HepG2 (cell line): ENCODE measurements around the gene ELOVL2. TPM values are rescaled to one million over a fixed set of nuclear protein-coding genes. Genes with fewer than 3 reads are reported as not detected.

ENCODE experiments used
- ATAC-seq: fragments of 200-7000 bp; cut with Tn5 transposase; 3 replicates; pipeline ENCODE4 v1.9.1; 2020; ENCODE audit warnings: mild to moderate bottlenecking, moderate library complexity
- BruUV-seq: library from RNA; stranded (reverse); fragments of 400-500 nt; replicated peaks from 2 replicates; lab custom pipeline; 2021; lab: Mats Ljungman, UMichigan
- CTCF ChIA-PET: fragments of 300-600 bp; formaldehyde crosslinking; extraction: SDS; loops from one replicate; lab custom pipeline; 2021; ENCODE audit warnings: low total read pairs, inconsistent platforms, low intra/inter-chr PET ratio; lab: Yijun Ruan, JAX
- POLR2A ChIA-PET: fragments of 350-600 bp; sonication (Branson Sonifier 250); formaldehyde crosslinking; loops from one replicate; lab custom pipeline; 2020; ENCODE audit warnings: antibody characterized with exemption, inconsistent platforms; lab: Yijun Ruan, JAX
- DNase-seq: peaks from one replicate; pipeline ENCODE4 v3.0.0-alpha.2; 2015; ENCODE audit warnings: low spot score
- FAIRE-seq: peaks from 3 replicates; lab custom pipeline; 2011; peaks lifted over from hg19 to GRCh38; lab: Jason Lieb, UNC
- H2AFZ ChIP-seq: one replicate; pipeline ENCODE4 v1.6.1; 2011; ENCODE audit warnings: low read length, inconsistent platforms
- H3K27ac ChIP-seq: fragments of 300-600 bp; 3 replicates; pipeline ENCODE4 v1.8.0; 2011; ENCODE audit warnings: mixed run types, mild to moderate bottlenecking, mixed read lengths, low read length, inconsistent platforms; ENCODE audit not compliant: insufficient read depth; ENCODE audit errors: extremely low read length
- H3K27me3 ChIP-seq, 2 experiments: fragments of 200-600 bp in 1 of 2; 2 replicates in 1 of 2; 3 replicates in 1 of 2; pipeline versions ENCODE4 v1.6.0 to v1.8.0; 2011; ENCODE audit warnings: low read length in 2 of 2, mild to moderate bottlenecking in 2 of 2, moderate library complexity in 2 of 2, inconsistent platforms in 1 of 2; ENCODE audit not compliant: insufficient read depth in 2 of 2, control insufficient read depth in 1 of 2
- H3K36me3 ChIP-seq, 2 experiments: fragments of 200-600 bp in 1 of 2; replicated peaks in 1 of 2; 2 replicates in 1 of 2; 3 replicates in 1 of 2; pipeline versions ENCODE4 v1.5.1 to v1.8.0; 2011; ENCODE audit warnings: low read length in 2 of 2, inconsistent platforms in 1 of 2; ENCODE audit not compliant: insufficient read depth in 2 of 2, control insufficient read depth in 1 of 2
- H3K4me1 ChIP-seq: 2 replicates; pipeline ENCODE4 v1.5.1; 2012; ENCODE audit warnings: low read length, inconsistent platforms; ENCODE audit not compliant: insufficient read depth
- H3K4me2 ChIP-seq: 2 replicates; pipeline ENCODE4 v1.6.0; 2011; ENCODE audit warnings: low read depth, low read length, inconsistent platforms
- H3K4me3 ChIP-seq, 3 experiments: fragments of 200-600 bp in 1 of 3; sonication (generic), shearing (Covaris generic) in 1 of 3; replicated peaks in 1 of 3; 2 replicates each; pipeline ENCODE4 v1.5.1; 2011 to 2016; ENCODE audit warnings: low read length in 3 of 3, inconsistent platforms in 2 of 3, low read depth in 2 of 3, mild to moderate bottlenecking in 2 of 3, control low read depth in 1 of 3, mixed read lengths in 1 of 3; ENCODE audit not compliant: insufficient read depth in 1 of 3
- H3K79me2 ChIP-seq: one replicate; pipeline ENCODE4 v1.6.1; 2011; ENCODE audit warnings: low read length, inconsistent platforms; ENCODE audit not compliant: insufficient read depth
- H3K9ac ChIP-seq: 2 replicates; pipeline ENCODE4 v1.6.0; 2011; ENCODE audit warnings: mild to moderate bottlenecking, low read depth, low read length, inconsistent platforms; ENCODE audit not compliant: insufficient read depth
- H3K9me3 ChIP-seq: 2 replicates; pipeline ENCODE4 v1.5.1; 2012; ENCODE audit warnings: mild to moderate bottlenecking, low read length
- H4K20me1 ChIP-seq: 2 replicates; pipeline ENCODE4 v1.6.0; 2011; ENCODE audit warnings: inconsistent platforms, mild to moderate bottlenecking, low read length, moderate library complexity; ENCODE audit not compliant: insufficient read depth
- BCL6 ChIP-seq: IDR thresholded peaks from 2 replicates; pipeline ENCODE4 v1.6.1; 2016; ENCODE audit warnings: missing genetic modification reagents, missing compliant biosample characterization
- CEBPG ChIP-seq: IDR thresholded peaks from 2 replicates; pipeline ENCODE4 v1.6.1; 2016
- CHCHD3 ChIP-seq: sonication (generic); formaldehyde crosslinking; IDR thresholded peaks from 2 replicates; pipeline ENCODE4 v1.8.0; 2022; ENCODE audit warnings: mild to moderate bottlenecking, missing genetic modification reagents, moderate library complexity
- FOXA1 ChIP-seq, 2 experiments: fragments of 450-650 bp in 1 of 2; sonication (generic) in 1 of 2; formaldehyde crosslinking in 1 of 2; IDR thresholded peaks; 2 replicates each; pipeline versions ENCODE4 v1.4.0 to v1.6.1; 2016 to 2020; ENCODE audit warnings: missing genetic modification reagents in 1 of 2
- FOXA3 ChIP-seq: IDR thresholded peaks from 2 replicates; pipeline ENCODE4 v1.6.1; 2016; ENCODE audit warnings: missing genetic modification reagents, missing compliant biosample characterization
- FOXP4 ChIP-seq: sonication (generic); formaldehyde crosslinking; IDR thresholded peaks from 2 replicates; pipeline ENCODE4 v1.4.0; 2020; ENCODE audit warnings: missing genetic modification reagents
- GATAD2A ChIP-seq: IDR thresholded peaks from 2 replicates; pipeline ENCODE4 v1.6.1; 2016
- HHEX ChIP-seq: IDR thresholded peaks from 2 replicates; pipeline ENCODE4 v1.6.1; 2016; ENCODE audit warnings: control low read depth
- HMG20A ChIP-seq: IDR thresholded peaks from 2 replicates; pipeline ENCODE4 v1.6.1; 2016; ENCODE audit warnings: borderline replicate concordance
- IRF2 ChIP-seq: IDR thresholded peaks from 2 replicates; pipeline ENCODE4 v1.6.1; 2018; ENCODE audit warnings: missing genetic modification reagents, missing compliant biosample characterization
- KLF16 ChIP-seq, 2 experiments: sonication (generic) in 1 of 2; formaldehyde crosslinking in 1 of 2; IDR thresholded peaks; 2 replicates each; pipeline versions ENCODE4 v1.6.1 to v1.8.0; 2016 to 2023; ENCODE audit warnings: missing genetic modification reagents in 2 of 2, missing compliant biosample characterization in 1 of 2
- NR2F2 ChIP-seq: IDR thresholded peaks from 2 replicates; pipeline ENCODE4 v1.6.1; 2012; ENCODE audit warnings: low read depth, inconsistent platforms, borderline replicate concordance
- NR3C1 ChIP-seq: sonication (generic); formaldehyde crosslinking; IDR thresholded peaks from 2 replicates; pipeline ENCODE4 v1.4.0; 2020; ENCODE audit warnings: missing genetic modification reagents
- PRDM15 ChIP-seq: sonication (generic); formaldehyde crosslinking; IDR thresholded peaks from 2 replicates; pipeline ENCODE4 v1.4.0; 2020; ENCODE audit warnings: missing genetic modification reagents
- SETDB1 ChIP-seq: sonication (generic); formaldehyde crosslinking; IDR thresholded peaks from 2 replicates; pipeline ENCODE4 v1.5.1; 2020; ENCODE audit warnings: missing genetic modification reagents, mild to moderate bottlenecking, borderline replicate concordance
- SOX6 ChIP-seq, 2 experiments: fragments of 450-650 bp in 1 of 2; sonication (generic) in 1 of 2; formaldehyde crosslinking in 1 of 2; IDR thresholded peaks; 2 replicates each; pipeline versions ENCODE4 v1.4.0 to v1.6.1; 2017 to 2020; ENCODE audit warnings: antibody characterized with exemption in 1 of 2, mild to moderate bottlenecking in 1 of 2, missing genetic modification reagents in 1 of 2
- TCF7 ChIP-seq: sonication (generic); IDR thresholded peaks from 2 replicates; pipeline ENCODE4 v1.6.1; 2016; ENCODE audit warnings: antibody characterized with exemption, low read depth
- TEAD3 ChIP-seq: optimal IDR thresholded peaks from 2 replicates; pipeline ENCODE3; 2016; ENCODE audit warnings: borderline replicate concordance
- ZFP82 ChIP-seq: sonication (generic); formaldehyde crosslinking; IDR thresholded peaks from 2 replicates; pipeline ENCODE4 v1.5.1; 2020; ENCODE audit warnings: mild to moderate bottlenecking, missing genetic modification reagents, borderline replicate concordance
- ZNF331 ChIP-seq: sonication (generic); formaldehyde crosslinking; IDR thresholded peaks from 2 replicates; pipeline ENCODE4 v1.4.0; 2020; ENCODE audit warnings: missing genetic modification reagents
- ZNF7 ChIP-seq: IDR thresholded peaks from 2 replicates; pipeline ENCODE4 v1.6.1; 2016; ENCODE audit warnings: missing biosample characterization, missing genetic modification reagents
- WGBS: methylation state at CpG from one replicate; pipeline ENCODE4 v1.1.6; 2017; ENCODE audit warnings: low lambda C conversion rate; 5-methylcytosine and 5-hydroxymethylcytosine counted together
- in situ Hi-C: cut with HindIII; loops from 2 replicates; pipeline ENCODE4 v1.10.0; 2017; ENCODE audit warnings: low pct_unique_long_range_greater_than_20kb; ENCODE audit not compliant: extremely low pct_ligation_motif_present
- intact Hi-C: fragments of 100-400 bp; cut with micrococcal nuclease; formaldehyde crosslinking; loops from one replicate; pipeline ENCODE4 v1.10.0; 2022; ENCODE audit not compliant: unreplicated experiment
- polyA plus RNA-seq, 8 experiments: library from polyadenylated mRNA; depleted of rRNA in 3 of 8; stranded (reverse) in 7 of 8; unstranded in 1 of 8; fragments of >200 nt; fragmentation: Illumina TruSeq in 4 of 8; extraction: Trizol in 4 of 8; gene quantifications; 2 replicates each; pipeline versions ENCODE4 v1.2.1 to v1.2.3, GENCODE V29; 2011 to 2016; ENCODE audit warnings: low read depth in 4 of 8, missing spikeins in 1 of 8, mixed read lengths in 1 of 8; ENCODE audit not compliant: insufficient read depth in 1 of 8
- total RNA-seq, 5 experiments: library from RNA; depleted of rRNA; stranded (reverse); fragments of >200 nt; fragmentation: Illumina TruSeq; extraction: Trizol; gene quantifications; 2 replicates each; pipeline ENCODE4 v1.2.3, GENCODE V29; 2016; ENCODE audit warnings: low read depth in 1 of 5

Gene ELOVL2
- total and polyA plus RNA-seq, 2 of the 13 experiments (the other 11 are each of a cell fraction or from before 2014, with no cell fraction given), result 43.6 to 65.4 TPM

GRCh38 chr6:11039040-11039439 lies 5.1 kb downstream of the ELOVL2 start:
- CTCF ChIA-PET, result interaction anchor here (1.0 kb wide), 1 partner anchor 28 kb away, joined by 3 read pairs; no protein-coding TSS in a partner anchor
- Histone ChIP-seq H3K4me1 (peaks cover 87% of the 10 kb centered on the region), H2AFZ (no peak overlapping the region), H3K9me3 (no peaks in the 10 kb centered on the region), H3K36me3 (no peaks in the 10 kb centered on the region; a peak in 1 of 5 replicates), H3K79me2 (peaks cover 94% of the 10 kb centered on the region), H4K20me1 (no peaks in the 10 kb centered on the region), H3K27ac (peak overlapping the region; percentile 48), H3K9ac (no peak overlapping the region), H3K27me3 (no peaks in the 10 kb centered on the region; a peak in 1 of 5 replicates), H3K4me2 (peak overlapping the region; percentile 92), H3K4me3 (peak overlapping the region in 2 of 3 experiments; percentile 6 to 15; a peak in 2 of 6 replicates)
- no TSS peak for BruUV-seq
- in situ Hi-C loops, result no loop called here
- 4% methylated on average over 1 of the region's 1 CpG for WGBS
- POLR2A ChIA-PET, result interaction anchor here (0.9 to 6.1 kb wide), 5 partner anchors 27 to 84 kb away, joined by 3 to 52 read pairs (median 14); no protein-coding TSS in a partner anchor
- FAIRE-seq (no peak), ATAC-seq (peak; percentile 9; the same call in 2 of the 3 replicates), DNase-seq (peak; percentile 35)
- intact Hi-C loops, result no loop called here
- peak; percentile 61; the same call in 1 of the 2 replicates for TF ChIP-seq HMG20A (CRISPR knock-in tag)
- peak; percentile 58 for TF ChIP-seq TCF7
- 0 out of 4 replicates have a peak, but pooled peaks of 1 of the 2 experiments have one; percentile 22 for TF ChIP-seq KLF16 (CRISPR knock-in tag; IDR thresholded peaks at IDR 0.05)
- TF ChIP-seq PRDM15 (CRISPR knock-in tag), result peak; percentile 44; the same call in 1 of the 2 replicates
- TF ChIP-seq SETDB1, result no peak
- TF ChIP-seq NR3C1 (CRISPR knock-in tag), result no peak
- TF ChIP-seq IRF2 (CRISPR knock-in tag), result peak; percentile 30; the same call in 1 of the 2 replicates
- peak; percentile 96 for TF ChIP-seq BCL6 (CRISPR knock-in tag)
- peak; percentile 84 for TF ChIP-seq FOXA3
- TF ChIP-seq ZFP82 (CRISPR knock-in tag), result no peak
- peak; percentile 83 for TF ChIP-seq GATAD2A (CRISPR knock-in tag)
- peak; percentile 77; the same call in 1 of the 2 replicates for TF ChIP-seq NR2F2
- peak; percentile 33; the same call in 1 of the 2 replicates for TF ChIP-seq ZNF331 (CRISPR knock-in tag)
- no peak for TF ChIP-seq FOXA1 (IDR thresholded peaks at IDR 0.05)
- TF ChIP-seq FOXA1 (CRISPR knock-in tag; IDR thresholded peaks at IDR 0.05), result peak; percentile 71; the same call in 1 of the 2 replicates
- no peak for TF ChIP-seq SOX6 (IDR thresholded peaks at IDR 0.05)
- TF ChIP-seq SOX6 (CRISPR knock-in tag; IDR thresholded peaks at IDR 0.05), result peak; percentile 91
- peak; percentile 83 for TF ChIP-seq FOXP4 (CRISPR knock-in tag)
- TF ChIP-seq TEAD3 (CRISPR knock-in tag), result peak; percentile 39
- TF ChIP-seq ZNF7 (CRISPR knock-in tag), result no peak
- TF ChIP-seq CEBPG (CRISPR knock-in tag), result peak; percentile 52
- peak; percentile 38; the same call in 1 of the 2 replicates for TF ChIP-seq HHEX (CRISPR knock-in tag)
- no peak for TF ChIP-seq CHCHD3 (CRISPR knock-in tag)
